ENCODE measurements around the gene FAM168A.

The FAM168A gene, protein sequence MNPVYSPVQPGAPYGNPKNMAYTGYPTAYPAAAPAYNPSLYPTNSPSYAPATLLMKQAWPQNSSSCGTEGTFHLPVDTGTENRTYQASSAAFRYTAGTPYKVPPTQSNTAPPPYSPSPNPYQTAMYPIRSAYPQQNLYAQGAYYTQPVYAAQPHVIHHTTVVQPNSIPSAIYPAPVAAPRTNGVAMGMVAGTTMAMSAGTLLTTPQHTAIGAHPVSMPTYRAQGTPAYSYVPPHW

DNA sequence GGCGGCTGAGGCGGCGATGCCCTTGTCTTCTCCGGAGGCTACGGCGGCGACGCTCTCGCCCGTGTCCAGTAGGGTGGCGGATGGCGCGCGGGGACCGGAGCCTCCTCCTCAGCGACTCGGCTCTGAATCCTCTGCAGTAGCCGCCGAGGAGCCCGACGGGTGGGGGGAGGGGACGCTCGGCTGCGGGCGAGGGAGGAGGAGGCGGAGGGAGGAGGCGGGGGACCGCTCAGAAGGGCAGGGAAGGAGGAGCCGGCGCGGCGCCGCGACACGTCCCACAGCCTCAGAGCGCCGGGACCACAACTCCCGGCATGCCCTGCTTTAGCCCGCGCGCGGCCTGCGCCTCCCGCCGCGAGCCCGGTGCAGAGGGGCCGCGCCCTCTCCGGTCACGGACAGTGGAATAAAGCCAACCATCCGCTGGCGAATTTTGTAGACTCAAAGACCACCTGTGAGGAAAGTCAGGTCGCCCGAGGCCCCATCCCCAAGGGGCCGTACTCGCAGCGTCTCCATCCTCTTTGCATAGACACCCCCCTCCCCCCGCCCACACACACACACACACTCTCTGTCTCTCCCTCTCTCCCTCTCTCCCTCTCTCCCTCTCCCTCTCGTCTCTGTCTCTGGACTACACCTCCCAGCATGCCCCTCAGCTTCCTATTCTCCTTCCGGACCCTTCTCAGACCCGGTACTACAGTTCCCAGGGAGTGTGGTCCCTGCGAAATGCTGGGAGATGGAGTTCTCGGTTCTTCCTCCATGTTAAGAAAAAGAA lies at the start of gene FAM168A:
TSS of gene FAM168A (minus strand) at position 157 of the 763 bp plus-strand sequence. CDS start 129,638 bp downstream, outside the sequence.
- peak; percentile 91 for DNase-seq

DNA sequence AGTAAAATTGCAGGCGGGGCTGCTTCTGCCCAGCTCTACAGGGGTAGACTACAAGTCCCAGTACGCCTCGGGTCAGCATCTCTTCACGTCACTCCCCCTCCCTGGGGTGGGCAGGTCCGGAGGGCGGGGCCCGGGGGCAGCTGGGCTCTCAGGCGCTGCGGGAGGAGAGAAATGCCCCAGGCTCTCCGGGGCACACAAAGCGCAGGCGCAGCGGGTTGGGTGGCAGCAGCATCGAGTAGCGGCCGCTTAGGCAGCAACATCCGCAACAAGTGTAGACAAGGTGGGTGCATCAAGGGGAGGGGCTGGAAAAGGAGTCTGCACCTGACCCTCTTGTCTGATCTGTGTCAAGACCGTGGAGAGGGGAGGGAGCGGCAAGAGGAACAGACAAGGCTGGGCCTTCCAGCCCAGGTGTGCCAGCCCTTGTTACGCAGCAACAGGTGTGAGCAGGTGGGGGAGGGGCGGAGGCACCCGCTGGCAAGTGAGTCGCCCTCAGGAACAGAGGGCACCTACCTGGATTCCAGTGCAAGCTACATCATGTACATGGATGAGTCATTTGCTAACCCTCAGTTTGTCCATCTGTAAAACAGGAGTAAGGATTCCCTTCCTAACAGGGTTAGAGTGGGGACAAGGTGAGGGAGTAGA lies 49.7 kb upstream of the FAM168A start:
- peak; percentile 95 for DNase-seq

DNA sequence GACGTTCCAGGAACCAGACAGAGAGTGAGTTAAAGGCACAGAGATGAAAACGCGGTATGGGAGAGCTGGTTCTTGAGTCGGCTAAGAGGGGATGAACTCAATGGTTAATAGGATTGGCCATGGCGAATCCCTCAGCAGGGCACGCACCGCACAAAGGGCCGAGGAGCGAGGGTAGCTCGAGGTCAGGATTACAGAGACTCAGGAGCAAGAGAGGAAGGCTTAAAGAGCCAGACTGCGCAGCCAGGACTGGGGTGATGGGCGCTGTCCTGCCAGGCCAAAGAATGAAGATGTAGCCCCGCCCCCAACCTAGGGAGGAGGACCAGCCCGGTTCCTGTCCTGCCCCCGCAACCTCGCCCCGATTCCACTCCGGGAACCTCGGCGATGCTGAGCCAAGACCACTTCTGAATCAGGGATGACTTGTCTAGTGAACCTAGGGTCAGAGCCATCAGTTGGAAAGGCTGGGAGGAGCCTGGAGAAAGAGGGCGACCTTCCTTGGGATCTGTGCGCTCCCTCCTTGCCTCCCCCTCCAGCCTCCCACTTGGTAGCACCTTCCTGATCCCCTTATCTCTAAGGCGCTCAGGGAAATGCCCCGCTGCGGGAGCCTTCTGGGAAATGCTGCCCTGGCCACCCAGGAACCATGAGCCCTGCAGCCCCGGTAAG lies 48.2 kb upstream of the FAM168A start, which contains the start of gene PLEKHB1:
TSS of gene PLEKHB1 (plus strand) at position 610 of the 660 bp plus-strand sequence. CDS start at position 638, 28 bp downstream.
- DNase-seq, result no peak

DNA sequence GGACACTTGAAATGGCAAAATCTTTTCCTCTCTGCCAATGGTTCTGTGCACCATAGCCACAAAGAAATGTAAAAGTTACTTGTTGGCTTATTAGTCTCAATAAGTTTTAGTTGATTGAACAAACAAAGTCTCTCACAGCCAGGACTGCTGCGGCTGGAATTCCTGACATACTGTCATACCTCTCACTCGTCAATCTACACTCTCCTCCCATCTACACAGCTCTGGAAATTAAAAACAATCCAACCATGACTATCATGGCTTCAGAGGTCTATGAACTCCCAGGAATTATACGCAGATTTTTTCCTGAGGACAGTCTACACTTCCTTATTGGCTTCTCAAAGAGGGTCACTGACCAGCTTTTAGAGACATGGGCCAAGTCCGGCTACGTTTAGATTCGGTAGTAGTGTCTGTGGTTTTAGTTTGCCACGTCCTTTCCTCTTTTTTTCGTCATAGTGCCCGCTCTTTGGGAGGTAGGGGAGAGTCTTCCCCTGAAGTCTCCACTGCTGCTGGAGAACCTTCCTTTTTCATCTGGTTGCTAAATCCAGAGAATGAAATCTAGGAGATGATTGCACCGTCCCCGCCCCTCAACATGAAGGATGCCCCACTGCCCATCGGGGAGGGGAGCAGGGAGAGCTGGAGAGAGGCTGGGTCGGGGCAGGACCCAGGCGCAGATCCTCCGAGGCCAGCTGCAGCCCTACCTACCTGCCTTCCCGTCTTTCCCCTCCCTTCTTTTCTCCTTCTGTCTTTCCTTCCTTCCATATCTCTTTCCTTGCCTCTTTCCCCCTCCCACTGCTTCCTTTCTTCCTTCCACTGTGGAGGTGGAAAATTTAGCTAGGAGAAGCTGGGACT lies 47.4 kb upstream of the FAM168A start:
- no peak for DNase-seq

DNA sequence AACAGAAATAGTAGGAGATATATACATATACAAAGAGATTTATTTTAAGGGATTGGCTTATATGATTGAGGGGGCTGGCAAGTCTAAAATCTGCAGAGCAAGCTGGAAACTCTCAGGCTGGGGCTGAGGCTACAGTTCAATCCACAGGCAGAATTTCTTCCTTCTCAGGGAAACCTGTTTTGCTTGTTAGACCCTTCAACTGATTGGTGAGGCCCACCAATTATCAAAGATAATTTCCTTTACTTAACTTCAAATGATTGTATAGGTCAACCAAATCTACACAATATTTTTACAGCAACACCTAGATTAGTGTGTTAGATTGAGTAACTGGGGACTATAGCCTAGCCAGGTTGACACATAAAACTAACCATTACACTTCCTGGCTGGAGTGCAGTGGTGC lies 43.8 kb upstream of the FAM168A start:
- DNase-seq, result no peak

DNA sequence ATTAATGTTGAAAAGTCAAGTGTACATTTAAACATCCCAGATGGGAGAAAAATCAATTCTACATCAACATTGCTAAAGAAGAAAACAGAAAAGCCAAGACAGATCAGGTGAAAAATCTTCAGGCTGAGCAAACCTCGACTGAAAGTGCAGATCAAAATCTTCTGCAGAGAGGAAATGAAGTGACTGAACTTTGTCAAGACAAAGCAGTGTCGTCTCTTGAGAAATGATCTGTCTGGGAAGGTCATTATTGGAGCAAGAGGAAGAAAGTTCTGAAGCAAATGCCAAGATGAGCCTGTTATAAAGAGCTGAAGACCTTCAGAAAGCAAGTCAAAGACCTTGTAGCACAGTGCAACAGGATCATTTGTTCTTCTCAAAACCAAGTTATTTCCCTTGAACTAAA lies 42.7 kb upstream of the FAM168A start:
- DNase-seq, result no peak

DNA sequence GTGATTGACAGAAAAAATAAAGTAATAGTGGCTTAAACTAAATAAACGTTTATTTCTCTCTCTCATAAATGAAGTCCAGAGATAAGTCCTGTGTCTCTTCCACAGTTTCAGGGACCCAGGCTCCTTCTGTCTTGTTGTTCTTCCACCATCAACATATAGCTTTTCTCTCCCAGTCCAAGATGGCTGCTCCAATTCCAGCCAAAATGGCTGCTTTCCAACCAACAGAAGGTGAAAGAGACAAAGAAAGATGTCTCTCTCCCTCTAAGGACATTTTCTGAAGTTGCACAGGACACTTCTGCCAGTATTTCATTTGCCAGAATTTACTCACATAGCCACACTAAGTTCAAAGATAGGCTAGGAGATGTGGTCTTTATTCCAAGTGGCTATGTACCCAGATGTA lies 39.1 kb upstream of the FAM168A start:
- no peak for DNase-seq

DNA sequence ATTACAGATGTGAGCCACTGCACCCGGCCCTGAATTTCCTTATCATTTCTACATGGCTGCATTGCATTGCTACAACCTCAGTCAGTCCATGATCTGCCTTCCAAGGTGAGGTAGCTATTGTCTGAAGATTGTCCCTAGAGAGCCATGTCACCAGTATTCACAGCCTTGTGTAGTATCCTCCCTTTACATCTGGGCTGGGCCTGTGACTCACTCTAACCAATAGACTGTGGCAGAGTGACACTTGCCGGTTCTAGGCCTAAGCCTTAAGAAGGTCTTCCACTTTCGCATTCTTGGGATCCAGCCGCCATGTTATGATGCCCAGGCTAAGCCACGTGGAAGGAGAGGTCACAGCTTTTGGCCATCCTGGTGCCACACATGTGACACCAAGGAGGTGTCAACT lies 38.3 kb upstream of the FAM168A start:
- DNase-seq, result no peak

DNA sequence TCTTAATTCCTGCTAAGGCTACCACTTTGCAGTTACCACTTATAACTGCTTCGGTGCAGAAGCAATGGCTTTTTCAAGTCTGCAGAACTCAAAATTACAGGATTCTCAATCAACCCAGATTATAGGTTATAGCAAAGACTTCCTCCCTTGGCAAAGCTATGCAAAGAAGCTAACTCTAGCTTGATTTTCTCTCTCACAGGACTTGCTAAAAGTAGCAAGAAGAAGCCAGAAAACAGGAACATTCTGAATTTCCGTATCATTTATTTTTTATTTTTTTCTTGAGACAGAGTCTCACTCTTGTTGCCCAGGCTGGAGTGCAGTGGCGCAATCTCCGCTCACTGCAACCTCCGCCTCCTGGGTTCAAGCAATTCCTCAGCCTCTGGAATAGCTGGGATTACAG lies 37.8 kb upstream of the FAM168A start:
- DNase-seq, result no peak

DNA sequence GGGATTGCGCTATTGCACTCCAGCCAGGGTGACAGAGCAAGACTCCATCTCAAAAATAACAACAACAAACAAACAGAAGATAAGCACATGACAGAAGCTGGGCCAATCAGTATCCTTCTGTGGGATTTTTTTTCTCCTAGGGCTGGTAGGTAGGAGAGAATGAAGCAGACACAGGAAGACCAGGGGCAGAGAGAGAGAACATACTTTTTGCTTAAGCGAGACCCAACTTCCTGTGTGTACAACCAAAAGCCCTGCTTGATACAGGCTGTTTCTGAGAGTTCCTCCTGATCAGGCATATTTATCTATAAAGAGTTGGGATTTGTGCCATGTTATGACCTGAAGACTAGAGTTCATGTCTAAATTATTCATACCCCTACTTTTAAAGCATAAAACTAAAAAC lies 36.1 kb upstream of the FAM168A start:
- no peak for DNase-seq

DNA sequence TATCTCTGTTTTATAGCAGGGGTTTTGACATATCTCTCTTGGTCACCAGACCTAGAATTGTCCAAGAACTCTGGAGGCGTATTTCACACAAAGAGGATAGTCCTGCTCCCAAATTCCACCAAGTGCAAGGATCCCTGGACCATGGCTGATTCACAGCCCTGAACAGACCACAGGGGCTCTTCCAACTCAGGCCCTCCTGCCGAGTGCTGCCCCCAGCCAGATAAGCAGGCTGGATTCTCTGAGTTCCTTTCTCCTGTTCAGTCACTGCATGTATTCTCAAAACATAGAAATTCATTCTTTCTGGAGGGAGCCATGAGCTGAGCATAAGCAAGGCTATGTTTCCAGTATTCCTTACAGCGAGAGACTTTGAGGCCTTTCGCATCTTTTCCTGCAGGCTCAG lies 35.1 kb upstream of the FAM168A start:
- no peak for DNase-seq

DNA sequence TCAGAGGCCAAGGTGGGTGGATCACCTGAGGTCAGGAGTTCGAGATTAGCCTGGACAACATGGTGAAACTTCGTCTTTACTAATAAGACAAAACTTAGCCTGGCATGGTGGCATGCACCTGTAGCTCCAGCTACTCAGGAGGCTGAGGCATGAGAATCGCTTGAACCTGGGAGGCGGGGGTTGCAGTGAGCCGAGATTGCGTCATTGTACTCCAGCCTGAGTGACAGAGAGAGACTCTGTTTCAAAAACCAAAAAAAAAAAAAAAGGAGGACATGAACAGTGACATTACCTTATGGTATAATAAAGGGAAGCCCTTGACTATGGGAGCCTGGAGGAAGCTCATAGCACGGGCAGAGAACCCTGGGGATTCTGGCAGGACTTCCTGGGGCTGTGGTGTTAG lies 32.0 kb upstream of the FAM168A start:
- no peak for DNase-seq

DNA sequence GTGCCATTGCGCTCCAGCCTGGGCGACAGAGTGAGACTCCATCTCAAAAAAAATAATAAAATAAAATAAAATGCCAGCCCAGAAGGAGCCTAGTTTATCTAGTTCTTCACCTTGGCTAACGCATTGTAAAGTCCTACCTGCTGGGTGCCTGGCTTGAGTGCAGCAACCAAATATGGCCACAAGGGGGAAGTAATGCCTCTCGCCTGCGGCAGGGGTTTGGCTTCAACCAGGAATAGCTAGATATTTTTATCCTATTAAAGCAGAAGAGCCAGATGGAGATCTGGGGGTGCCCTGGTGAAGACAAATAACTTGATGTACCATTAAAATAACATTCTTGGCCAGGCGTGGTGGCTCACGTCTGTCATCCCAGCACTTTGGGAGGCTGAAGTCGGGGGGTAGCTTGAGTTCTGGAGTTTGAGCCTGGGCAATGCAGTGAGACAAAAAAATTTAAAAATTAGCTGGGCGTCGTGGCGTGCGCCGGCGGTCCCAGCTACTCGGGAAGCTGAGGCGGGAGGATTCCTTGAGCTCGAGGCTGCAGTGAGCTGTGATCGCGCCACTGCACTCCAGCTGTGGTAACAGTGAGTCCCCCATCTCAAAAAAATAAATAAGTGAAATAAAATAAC lies 27.9 kb upstream of the FAM168A start:
- peak; percentile 67 for DNase-seq

DNA sequence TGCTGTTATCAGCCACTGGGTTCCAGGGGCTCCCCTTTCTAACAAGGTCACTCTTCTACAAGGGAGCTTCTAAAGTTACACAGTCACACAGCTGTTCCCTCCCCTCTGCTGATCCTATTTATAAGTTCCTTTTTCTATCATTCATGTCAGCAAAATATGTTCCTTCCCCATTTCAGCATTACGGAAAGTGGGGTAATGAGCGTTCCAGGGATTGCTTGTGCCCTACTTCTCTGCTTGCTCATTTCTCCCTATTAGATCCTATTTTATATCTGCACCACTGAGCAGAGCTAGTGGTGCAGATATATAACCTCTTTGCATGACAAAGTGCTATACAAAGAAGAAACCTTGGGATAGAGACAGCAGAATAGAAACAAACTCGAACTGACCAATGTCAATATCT lies 25.8 kb upstream of the FAM168A start:
- DNase-seq, result no peak

DNA sequence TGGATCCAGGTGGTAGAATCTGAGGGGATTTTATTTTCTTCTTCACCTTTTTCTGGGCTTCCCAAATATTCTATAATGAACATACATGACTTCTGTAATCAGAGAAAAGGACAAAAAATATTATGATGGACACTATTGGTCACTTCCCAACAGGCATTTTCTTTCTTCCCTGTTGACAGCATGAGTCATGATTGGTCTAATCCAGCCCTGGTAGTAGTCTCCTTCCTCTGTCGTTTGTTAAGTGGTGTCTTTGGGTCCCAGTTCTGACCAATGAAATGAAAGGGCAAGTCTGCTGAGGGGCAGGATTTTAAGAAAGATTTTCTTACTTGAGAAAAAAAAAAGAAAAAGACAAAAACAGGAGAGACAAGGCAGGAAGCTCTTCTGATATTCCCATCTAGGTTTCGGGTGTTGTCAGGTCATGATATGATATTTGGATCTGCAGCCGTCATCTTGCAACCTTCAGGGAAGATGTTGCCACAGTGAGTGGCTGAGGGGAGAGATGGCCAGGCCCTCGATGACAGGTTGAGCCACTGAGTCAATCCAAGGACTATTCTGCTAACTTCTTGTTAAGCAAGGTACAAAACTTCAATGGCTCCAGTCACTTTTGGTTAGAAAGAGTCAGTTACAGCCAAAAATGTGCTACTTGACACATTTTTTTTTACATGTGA lies 25.1 kb upstream of the FAM168A start:
- DNase-seq, result no peak

DNA sequence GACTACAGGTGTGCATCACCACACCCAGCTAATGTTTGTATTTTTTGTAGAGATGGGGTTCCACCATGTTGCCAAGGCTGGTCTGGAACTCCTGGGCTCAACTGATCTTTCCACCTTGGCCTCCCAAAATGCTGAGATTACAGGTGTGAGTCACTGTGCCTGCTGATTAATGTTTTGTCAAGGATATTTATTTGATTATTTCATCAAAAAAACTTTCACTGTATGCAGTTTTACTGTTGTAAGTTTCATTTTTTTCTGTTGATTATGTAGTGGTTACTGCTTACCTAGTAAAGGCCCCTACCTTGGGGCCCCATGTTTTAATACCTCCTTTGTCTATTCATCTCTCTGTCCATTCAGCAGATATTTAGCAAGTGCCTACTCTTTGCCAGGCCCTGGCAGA lies 16.7 kb upstream of the FAM168A start:
- DNase-seq, result no peak

DNA sequence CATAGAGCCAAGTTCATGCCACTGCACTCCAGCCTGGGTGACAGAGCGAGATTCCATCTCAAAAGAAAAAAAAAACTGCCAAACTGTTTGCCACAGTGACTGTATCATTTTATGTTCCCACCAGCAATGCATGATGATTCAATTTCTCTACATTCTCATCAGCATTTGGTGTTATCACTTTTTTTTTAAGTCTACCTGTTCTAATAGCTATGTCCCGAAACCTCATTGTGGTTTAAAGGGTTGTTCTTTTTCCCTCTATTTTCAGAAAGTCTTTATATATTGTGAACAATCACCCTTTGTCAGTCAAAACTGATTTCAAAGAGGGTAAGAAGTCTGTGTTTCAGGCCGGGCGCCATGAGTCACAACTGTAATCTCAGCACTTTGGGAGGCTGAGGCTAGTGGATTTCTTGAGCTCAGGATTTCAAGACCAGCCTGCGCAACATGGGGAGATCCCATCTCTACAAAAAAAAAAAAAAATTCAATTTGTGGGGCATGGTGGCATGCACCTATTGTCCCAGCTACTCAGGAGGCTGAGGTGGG lies 14.8 kb upstream of the FAM168A start:
- DNase-seq, result no peak

DNA sequence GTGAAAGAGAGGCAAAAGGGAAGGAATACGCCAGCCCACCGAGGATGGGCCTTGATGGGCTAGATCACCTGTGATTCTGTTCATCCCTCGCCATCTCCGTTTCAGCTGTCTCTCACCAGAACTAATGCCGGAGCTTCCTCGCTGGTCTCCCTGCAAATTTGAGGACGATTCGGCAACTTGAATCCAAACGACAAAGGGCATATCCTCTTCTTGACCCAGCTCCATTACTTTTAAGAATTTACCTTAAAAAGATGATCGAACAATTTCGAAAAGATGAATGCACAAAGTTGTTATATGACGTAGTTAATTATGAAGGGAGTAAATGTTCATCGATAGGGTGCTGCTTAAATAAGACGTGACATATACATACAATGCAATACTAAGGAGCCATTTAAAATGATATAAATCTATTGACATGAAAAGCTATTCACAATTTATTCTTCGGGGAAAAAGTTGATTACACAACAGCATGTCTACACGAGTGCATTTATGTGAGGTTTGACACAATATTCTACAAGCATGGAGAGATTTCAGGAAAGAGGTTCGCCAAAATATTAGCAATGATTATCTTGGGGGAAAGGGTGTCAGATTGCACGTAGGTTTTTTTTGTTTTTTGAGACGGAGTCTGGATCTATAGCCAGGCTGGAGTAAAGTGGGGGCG lies 937 bp upstream of the FAM168A start:
- DNase-seq, result no peak

DNA sequence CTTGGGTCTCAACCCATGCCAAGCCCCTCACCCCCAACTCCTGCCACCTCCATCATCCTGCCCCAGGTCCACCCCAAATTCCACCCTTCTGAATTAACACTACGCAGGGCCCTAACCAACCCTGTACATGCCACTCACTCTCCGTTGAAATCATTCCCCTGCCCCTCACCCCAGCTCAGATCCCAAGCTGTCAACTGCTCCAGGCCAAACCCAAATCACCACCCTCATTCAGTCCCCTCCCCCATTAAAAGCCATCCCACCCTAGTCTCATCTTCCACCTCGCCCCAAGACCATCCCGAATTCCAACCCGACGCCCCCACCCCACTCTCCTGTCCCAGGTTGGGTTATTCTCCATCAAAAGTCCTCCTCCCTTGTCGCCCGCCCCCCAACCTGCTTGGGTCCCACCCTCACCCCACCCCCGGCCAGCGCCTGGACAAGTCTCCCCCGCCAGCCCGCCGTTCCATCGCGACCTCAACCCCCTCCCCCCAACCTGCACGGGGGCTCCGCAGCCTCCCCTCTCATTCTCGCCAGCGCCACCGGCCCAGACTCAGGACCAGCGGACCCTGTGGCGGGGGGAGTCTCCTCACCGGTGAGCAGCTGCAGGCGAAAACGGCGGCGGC lies 466 bp downstream of the FAM168A start:
- no peak for DNase-seq

DNA sequence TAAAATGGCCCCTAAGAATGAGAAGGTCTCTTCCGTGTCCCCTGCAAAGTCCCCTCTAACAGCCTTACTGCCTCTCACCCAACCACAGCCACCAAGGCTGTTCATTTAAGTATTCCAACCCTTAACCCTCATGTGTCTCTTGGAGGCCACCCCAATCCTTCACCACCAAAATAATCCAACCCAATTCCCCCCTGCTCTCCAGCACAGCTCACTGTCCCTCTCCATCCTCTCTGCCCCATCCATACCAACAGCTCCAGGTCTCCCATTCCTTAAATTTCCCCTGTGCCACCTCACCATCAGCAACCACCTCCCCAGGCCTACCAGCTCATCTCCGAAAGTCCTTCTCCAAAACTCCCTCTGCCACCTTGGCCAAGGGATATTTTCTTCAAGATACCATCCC lies 1.4 kb downstream of the FAM168A start:
- DNase-seq, result no peak

All from activated gamma-delta T cell treated with Interleukin-2 at 50 U/mL for 16 hours (primary cell).